ENCODE measurements around the gene PPP2R5A. TPM values are rescaled to one million over a fixed set of nuclear protein-coding genes. Genes with fewer than 3 reads are reported as not detected.

Gene PPP2R5A
- total RNA-seq, 1 donor from 2014 or later: 2.2 TPM

DNA sequence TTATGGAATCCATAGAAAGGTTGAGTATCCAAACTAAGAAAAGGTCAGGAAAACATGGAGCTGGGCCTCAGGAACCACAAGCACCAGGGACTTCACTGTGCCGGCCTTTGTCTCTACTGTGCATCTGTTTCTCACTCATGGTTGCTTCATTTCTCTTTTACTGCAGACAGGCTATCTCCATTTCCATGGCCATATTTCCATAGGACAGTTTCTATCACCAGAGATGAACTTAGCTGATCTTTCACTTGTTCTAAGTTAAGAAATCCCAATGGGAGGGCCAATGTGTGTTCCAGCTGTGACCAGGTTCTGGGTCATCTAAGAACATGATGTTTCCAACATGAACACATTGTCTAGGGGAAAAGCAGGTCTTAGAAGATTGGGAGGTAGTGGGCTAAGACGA, 43.7 kb upstream of the PPP2R5A start:
- Mint-ChIP-seq H3K9me3 (ENCODE audit: unreplicated experiment) (peaks cover 2% of the 10 kb centered on the region), H3K27me3 (ENCODE audit: unreplicated experiment) (no peaks in the 10 kb centered on the region), H3K27ac (ENCODE audit: unreplicated experiment) (no peak overlapping the region), H3K36me3 (ENCODE audit: unreplicated experiment) (no peaks in the 10 kb centered on the region), H3K4me1 (ENCODE audit: low read depth, unreplicated experiment) (no peaks in the 10 kb centered on the region), H3K4me3 (ENCODE audit: unreplicated experiment) (no peak overlapping the region)
- DNase-seq: no peak
- TF ChIP-seq, protein P1, sequence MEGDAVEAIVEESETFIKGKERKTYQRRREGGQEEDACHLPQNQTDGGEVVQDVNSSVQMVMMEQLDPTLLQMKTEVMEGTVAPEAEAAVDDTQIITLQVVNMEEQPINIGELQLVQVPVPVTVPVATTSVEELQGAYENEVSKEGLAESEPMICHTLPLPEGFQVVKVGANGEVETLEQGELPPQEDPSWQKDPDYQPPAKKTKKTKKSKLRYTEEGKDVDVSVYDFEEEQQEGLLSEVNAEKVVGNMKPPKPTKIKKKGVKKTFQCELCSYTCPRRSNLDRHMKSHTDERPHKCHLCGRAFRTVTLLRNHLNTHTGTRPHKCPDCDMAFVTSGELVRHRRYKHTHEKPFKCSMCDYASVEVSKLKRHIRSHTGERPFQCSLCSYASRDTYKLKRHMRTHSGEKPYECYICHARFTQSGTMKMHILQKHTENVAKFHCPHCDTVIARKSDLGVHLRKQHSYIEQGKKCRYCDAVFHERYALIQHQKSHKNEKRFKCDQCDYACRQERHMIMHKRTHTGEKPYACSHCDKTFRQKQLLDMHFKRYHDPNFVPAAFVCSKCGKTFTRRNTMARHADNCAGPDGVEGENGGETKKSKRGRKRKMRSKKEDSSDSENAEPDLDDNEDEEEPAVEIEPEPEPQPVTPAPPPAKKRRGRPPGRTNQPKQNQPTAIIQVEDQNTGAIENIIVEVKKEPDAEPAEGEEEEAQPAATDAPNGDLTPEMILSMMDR (IDR thresholded peaks at IDR 0.05; ENCODE audit: partially characterized antibody, unreplicated experiment): no peak

DNA sequence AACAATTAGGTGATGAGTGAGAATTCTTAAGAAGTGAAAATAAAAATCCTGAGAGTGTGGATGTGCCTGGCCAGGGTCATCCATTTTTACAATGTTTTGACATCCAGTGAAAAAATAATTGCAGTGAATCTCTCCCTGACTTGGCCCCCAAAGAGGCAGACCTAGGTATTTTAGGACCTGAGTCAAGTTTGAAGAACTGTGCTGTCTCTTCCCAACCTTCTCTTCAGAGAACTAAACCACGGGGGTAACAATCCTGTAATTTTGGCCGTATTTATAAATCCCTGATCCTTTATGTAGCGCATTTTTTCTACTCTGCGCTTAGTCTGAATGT, 43.3 kb upstream of the PPP2R5A start:
- peaks cover 2% of the 10 kb centered on the region for H3K9me3 Mint-ChIP-seq (ENCODE audit: unreplicated experiment)

DNA sequence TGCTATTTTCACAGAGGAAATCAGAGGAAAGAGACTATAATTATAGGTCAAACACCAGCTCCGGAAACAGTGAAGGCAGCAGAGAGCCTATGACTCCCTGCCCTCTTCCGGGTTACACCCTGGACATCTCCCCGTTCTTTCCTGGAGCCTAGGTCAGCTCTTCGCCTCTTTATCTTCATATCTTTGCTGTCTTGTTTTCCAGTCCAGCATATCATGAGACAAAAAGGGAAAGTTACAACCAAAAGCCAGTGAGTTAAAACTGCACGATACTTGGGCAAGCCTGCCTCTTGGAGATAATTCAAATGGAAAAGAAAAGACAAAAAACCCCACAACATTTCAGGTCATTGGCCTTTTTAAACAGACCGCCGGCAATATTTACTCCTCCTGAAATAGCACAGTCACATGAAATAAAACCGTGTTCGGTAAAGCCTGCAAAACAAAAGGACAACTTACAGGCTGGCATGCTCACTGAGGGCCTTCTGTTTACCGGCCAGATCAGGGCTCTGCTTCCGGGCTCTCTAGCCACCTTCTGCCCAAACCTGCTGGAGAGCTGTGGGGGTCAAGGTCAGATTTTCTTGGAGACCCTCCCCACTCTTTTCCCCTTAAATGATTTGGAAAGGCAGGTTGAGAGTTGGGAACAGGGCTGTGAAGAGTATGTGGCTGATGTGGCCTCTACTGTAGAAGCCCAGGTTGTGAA, 42.8 kb upstream of the PPP2R5A start:
- H3K27me3 Mint-ChIP-seq (ENCODE audit: unreplicated experiment): no peaks in the 10 kb centered on the region
- DNase-seq: no peak
- H3K9me3 Mint-ChIP-seq (ENCODE audit: unreplicated experiment): peaks cover 2% of the 10 kb centered on the region
- TF ChIP-seq, protein P1 (IDR thresholded peaks at IDR 0.05; ENCODE audit: partially characterized antibody, unreplicated experiment): no peak
- H3K4me1 Mint-ChIP-seq (ENCODE audit: low read depth, unreplicated experiment): no peaks in the 10 kb centered on the region
- H3K36me3 Mint-ChIP-seq (ENCODE audit: unreplicated experiment): no peaks in the 10 kb centered on the region
- H3K4me3 Mint-ChIP-seq (ENCODE audit: unreplicated experiment): no peak overlapping the region
- H3K27ac Mint-ChIP-seq (ENCODE audit: unreplicated experiment): no peak overlapping the region

More for the DNA sequence above, 43.3 kb upstream of the PPP2R5A start:
- Mint-ChIP-seq H3K36me3 (ENCODE audit: unreplicated experiment) (no peaks in the 10 kb centered on the region), H3K4me1 (ENCODE audit: low read depth, unreplicated experiment) (no peaks in the 10 kb centered on the region), H3K4me3 (ENCODE audit: unreplicated experiment) (no peak overlapping the region), H3K27ac (ENCODE audit: unreplicated experiment) (no peak overlapping the region), H3K27me3 (ENCODE audit: unreplicated experiment) (no peaks in the 10 kb centered on the region)
- DNase-seq: no peak
- TF ChIP-seq, protein P1 (IDR thresholded peaks at IDR 0.05; ENCODE audit: partially characterized antibody, unreplicated experiment): no peak

DNA sequence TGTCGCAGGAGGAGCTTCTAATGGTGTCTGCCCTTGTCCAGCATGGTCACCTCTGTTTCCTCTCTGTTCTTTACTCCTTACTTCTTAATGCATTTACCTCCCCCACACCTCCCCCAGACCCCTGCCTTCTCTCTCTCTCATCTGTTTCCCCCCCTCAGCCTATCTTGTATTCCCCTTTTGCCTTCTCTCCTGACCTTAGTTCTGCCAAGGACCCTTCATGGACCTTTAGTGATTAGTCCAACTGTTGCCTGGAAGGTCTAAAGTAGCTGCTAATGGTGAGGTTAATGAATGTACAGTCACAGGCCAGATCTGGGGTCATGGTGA, 42.3 kb upstream of the PPP2R5A start:
- Mint-ChIP-seq H3K4me1 (ENCODE audit: low read depth, unreplicated experiment) (no peaks in the 10 kb centered on the region), H3K27me3 (ENCODE audit: unreplicated experiment) (no peaks in the 10 kb centered on the region), H3K36me3 (ENCODE audit: unreplicated experiment) (no peaks in the 10 kb centered on the region), H3K9me3 (ENCODE audit: unreplicated experiment) (peaks cover 2% of the 10 kb centered on the region), H3K4me3 (ENCODE audit: unreplicated experiment) (no peak overlapping the region), H3K27ac (ENCODE audit: unreplicated experiment) (no peak overlapping the region)
- DNase-seq: no peak
- TF ChIP-seq, protein P1 (IDR thresholded peaks at IDR 0.05; ENCODE audit: partially characterized antibody, unreplicated experiment): no peak

DNA sequence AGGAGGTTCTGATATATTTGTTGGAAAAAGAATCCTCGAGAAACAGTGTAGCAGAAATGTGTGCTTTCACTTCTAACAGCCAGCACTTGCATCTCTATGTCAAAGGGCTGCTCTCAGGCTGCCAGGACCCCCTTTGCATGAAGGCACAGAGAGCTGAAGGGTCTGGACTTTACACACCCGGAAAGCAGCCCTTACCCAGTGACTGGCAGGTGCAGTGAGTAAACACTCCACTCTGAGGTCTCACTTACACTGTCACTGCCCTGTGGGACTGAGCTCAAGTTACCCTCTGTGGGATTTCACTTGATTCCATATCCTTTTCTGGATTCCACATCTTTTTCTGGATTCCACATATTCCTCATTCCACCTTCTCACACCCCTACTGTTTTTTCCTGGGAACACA, 40.8 kb upstream of the PPP2R5A start:
- no peak for DNase-seq
- H3K27ac Mint-ChIP-seq (ENCODE audit: unreplicated experiment): no peak overlapping the region
- peaks cover 4% of the 10 kb centered on the region for H3K9me3 Mint-ChIP-seq (ENCODE audit: unreplicated experiment)
- TF ChIP-seq, protein P1 (IDR thresholded peaks at IDR 0.05; ENCODE audit: partially characterized antibody, unreplicated experiment): no peak
- H3K4me1 Mint-ChIP-seq (ENCODE audit: low read depth, unreplicated experiment): no peaks in the 10 kb centered on the region
- no peaks in the 10 kb centered on the region for H3K27me3 Mint-ChIP-seq (ENCODE audit: unreplicated experiment)
- no peaks in the 10 kb centered on the region for H3K36me3 Mint-ChIP-seq (ENCODE audit: unreplicated experiment)
- no peak overlapping the region for H3K4me3 Mint-ChIP-seq (ENCODE audit: unreplicated experiment)

Measured in glutamatergic neuron (in vitro differentiated cells).